K562 (cell line): ENCODE data around the gene CERS6.

Experiments used
- JUND ChIP-seq, 2 experiments: IDR thresholded peaks; 2 replicates in 1 of 2; 3 replicates in 1 of 2; pipeline ENCODE4 v1.6.1; 2011; ENCODE audit warnings: borderline replicate concordance in 2 of 2, low read depth in 2 of 2, low read length in 2 of 2, improper control_type of control experiment in 1 of 2, missing biosample characterization in 1 of 2, missing genetic modification characterization in 1 of 2, missing genetic modification reagents in 1 of 2
- ZC3H4 ChIP-seq: sonication (generic); formaldehyde crosslinking; IDR thresholded peaks from 2 replicates; pipeline ENCODE4 v1.9.0; 2021; ENCODE audit warnings: missing genetic modification reagents, borderline replicate concordance
- TF ChIP-seq, protein P1 (sequence below), 3 experiments: IDR thresholded peaks in 2 of 3; conservative IDR thresholded peaks in 1 of 3; 2 replicates each; pipeline ENCODE4 v1.5.1; 2011 to 2012; ENCODE audit warnings: low read length in 3 of 3, mild to moderate bottlenecking in 3 of 3, control low read depth in 2 of 3, improper control_type of control experiment in 1 of 3, inconsistent platforms in 1 of 3, low read depth in 1 of 3, mixed read lengths in 1 of 3, moderate library complexity in 1 of 3; ENCODE audit not compliant: insufficient read depth in 2 of 3

DNA sequence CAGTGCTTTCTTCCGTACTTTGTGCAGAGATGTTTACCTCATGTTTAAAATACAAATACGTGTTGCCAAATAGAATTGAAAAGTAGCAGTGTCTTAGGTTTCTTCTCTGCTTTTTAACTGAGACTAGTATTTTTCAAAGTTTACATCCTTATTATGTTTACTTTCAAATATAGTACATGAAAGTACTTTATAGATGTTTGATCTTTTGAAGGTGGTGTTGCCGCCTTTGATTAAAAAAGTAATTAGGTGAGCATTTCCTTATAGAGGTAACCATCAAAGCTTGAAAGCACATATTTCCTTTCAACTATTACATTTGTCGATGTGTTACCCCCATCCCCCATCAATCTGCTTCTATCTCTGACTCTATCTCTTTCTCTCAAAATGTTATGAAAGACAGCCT lies 87.0 kb downstream of the CERS6 start:
- no peak for TF ChIP-seq ZC3H4 (CRISPR knock-in tag)
- TF ChIP-seq, protein P1, sequence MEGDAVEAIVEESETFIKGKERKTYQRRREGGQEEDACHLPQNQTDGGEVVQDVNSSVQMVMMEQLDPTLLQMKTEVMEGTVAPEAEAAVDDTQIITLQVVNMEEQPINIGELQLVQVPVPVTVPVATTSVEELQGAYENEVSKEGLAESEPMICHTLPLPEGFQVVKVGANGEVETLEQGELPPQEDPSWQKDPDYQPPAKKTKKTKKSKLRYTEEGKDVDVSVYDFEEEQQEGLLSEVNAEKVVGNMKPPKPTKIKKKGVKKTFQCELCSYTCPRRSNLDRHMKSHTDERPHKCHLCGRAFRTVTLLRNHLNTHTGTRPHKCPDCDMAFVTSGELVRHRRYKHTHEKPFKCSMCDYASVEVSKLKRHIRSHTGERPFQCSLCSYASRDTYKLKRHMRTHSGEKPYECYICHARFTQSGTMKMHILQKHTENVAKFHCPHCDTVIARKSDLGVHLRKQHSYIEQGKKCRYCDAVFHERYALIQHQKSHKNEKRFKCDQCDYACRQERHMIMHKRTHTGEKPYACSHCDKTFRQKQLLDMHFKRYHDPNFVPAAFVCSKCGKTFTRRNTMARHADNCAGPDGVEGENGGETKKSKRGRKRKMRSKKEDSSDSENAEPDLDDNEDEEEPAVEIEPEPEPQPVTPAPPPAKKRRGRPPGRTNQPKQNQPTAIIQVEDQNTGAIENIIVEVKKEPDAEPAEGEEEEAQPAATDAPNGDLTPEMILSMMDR (IDR thresholded peaks at IDR 0.05 in 2 of 3, conservative IDR thresholded peaks at IDR 0.05 in 1 of 3; ENCODE audit: insufficient read depth in 2 of 3, low read depth in 1 of 3, low read length in 3 of 3) = no peak
- no peak for TF ChIP-seq JUND (IDR thresholded peaks at IDR 0.05; ENCODE audit: borderline replicate concordance, low read depth, low read length)
- no peak for TF ChIP-seq JUND (tag; IDR thresholded peaks at IDR 0.05; ENCODE audit: borderline replicate concordance, low read depth, low read length)
